Naive thymus-derived CD4-positive, alpha-beta T cell (primary cell): ENCODE results near the gene MARCHF3. TPM values are rescaled to one million over a fixed set of nuclear protein-coding genes. Genes with fewer than 3 reads are reported as not detected.
A peak's percentile ranks its signal among the peaks of the same experiment; 100 is the strongest.

Experiments
- ATAC-seq: fragments of 150-1000 bp; cut with Tn5 transposase; 2 replicates; pipeline ENCODE4 v1.10.0; 2021; ENCODE audit warnings: mild to moderate bottlenecking, moderate library complexity
- CTCF ChIA-PET: fragments of 350-600 bp; sonication (Branson Sonifier 250); formaldehyde crosslinking; loops from one replicate; lab custom pipeline; 2021; ENCODE audit warnings: antibody characterized with exemption; lab: Charles Lee
- POLR2A ChIA-PET: fragments of 350-600 bp; sonication (Branson Sonifier 250); formaldehyde crosslinking; loops from one replicate; lab custom pipeline; 2021; ENCODE audit warnings: antibody characterized with exemption, inconsistent platforms; lab: Charles Lee
- DNase-seq, 9 donors: peaks; one replicate each; pipeline versions ENCODE4 v3.0.0 to v3.0.0-alpha.2; 2020 to 2022; ENCODE audit warnings: mixed read lengths in 1 of 9
- H3K27ac ChIP-seq: one replicate; pipeline ENCODE4 v1.7.0; 2013; ENCODE audit warnings: mild to moderate bottlenecking, low read depth, low read length, moderate library complexity
- H3K27me3 ChIP-seq, 2 donors: one replicate each; pipeline ENCODE4 v1.7.0; 2013; ENCODE audit warnings: low read length in 2 of 2, mild to moderate bottlenecking in 2 of 2, moderate library complexity in 2 of 2; ENCODE audit not compliant: control insufficient read depth in 2 of 2, insufficient read depth in 2 of 2
- H3K36me3 ChIP-seq, 3 experiments: 1 replicate in 2 of 3; 2 replicates in 1 of 3; pipeline ENCODE4 v1.7.0; 2013; ENCODE audit warnings: low read length in 3 of 3, mild to moderate bottlenecking in 3 of 3, moderate library complexity in 1 of 3; ENCODE audit not compliant: insufficient read depth in 3 of 3, control insufficient read depth in 2 of 3
- H3K4me1 ChIP-seq, 2 donors: one replicate each; pipeline ENCODE4 v1.7.0; 2013; ENCODE audit warnings: low read length in 2 of 2, mild to moderate bottlenecking in 2 of 2, moderate library complexity in 1 of 2; ENCODE audit not compliant: control insufficient read depth in 2 of 2, insufficient read depth in 2 of 2
- H3K4me3 ChIP-seq: 2 replicates; pipeline ENCODE4 v1.7.0; 2013; ENCODE audit warnings: mild to moderate bottlenecking, low read length
- H3K9me3 ChIP-seq, 3 experiments: 1 replicate in 2 of 3; 2 replicates in 1 of 3; pipeline ENCODE4 v1.7.0; 2013; ENCODE audit warnings: low read length in 3 of 3; ENCODE audit not compliant: control insufficient read depth in 2 of 3
- H3K27ac Mint-ChIP-seq, 9 donors: one replicate each; pipeline ENCODE4 v1.8.0; 2020 to 2022; ENCODE audit warnings: mixed read lengths in 9 of 9, mild to moderate bottlenecking in 8 of 9, moderate library complexity in 5 of 9, inconsistent platforms in 2 of 9
- H3K27me3 Mint-ChIP-seq, 5 donors: one replicate each; pipeline ENCODE4 v1.8.0; 2021 to 2022; ENCODE audit warnings: mixed read lengths in 5 of 5, mild to moderate bottlenecking in 1 of 5
- H3K36me3 Mint-ChIP-seq, 5 donors: one replicate each; pipeline ENCODE4 v1.8.0; 2020 to 2022; ENCODE audit warnings: mixed read lengths in 5 of 5, mild to moderate bottlenecking in 3 of 5, inconsistent platforms in 1 of 5
- H3K4me1 Mint-ChIP-seq, 7 donors: one replicate each; pipeline ENCODE4 v1.8.0; 2020 to 2022; ENCODE audit warnings: mixed read lengths in 7 of 7, mild to moderate bottlenecking in 3 of 7, inconsistent platforms in 1 of 7
- H3K4me3 Mint-ChIP-seq, 10 donors: one replicate each; pipeline ENCODE4 v1.8.0; 2020 to 2022; ENCODE audit warnings: mild to moderate bottlenecking in 10 of 10, mixed read lengths in 10 of 10, moderate library complexity in 6 of 10, inconsistent platforms in 2 of 10
- H3K9me3 Mint-ChIP-seq, 11 donors: one replicate each; pipeline ENCODE4 v1.8.0; 2020 to 2022; ENCODE audit warnings: mixed read lengths in 11 of 11, mild to moderate bottlenecking in 4 of 11, inconsistent platforms in 1 of 11, moderate library complexity in 1 of 11
- intact Hi-C, 2 donors: fragments of 100-400 bp; cut with micrococcal nuclease; formaldehyde crosslinking; loops; one replicate each; pipeline ENCODE4 v1.15.1; 2023
- polyA plus RNA-seq, 2 donors: library from polyadenylated mRNA; unstranded; fragments of 300-500 nt; fragmentation: Illumina TruSeq; gene quantifications; one replicate each; pipeline ENCODE4 v1.2.3, GENCODE V29; 2021
- total RNA-seq, 6 experiments: library from RNA in 5 of 6; stranded (reverse) in 5 of 6; gene quantifications; 1 replicate in 5 of 6; 2 replicates in 1 of 6; pipeline ENCODE4 v1.2.3 and lab custom pipeline; 2021 to 2026

Gene MARCHF3
- total and polyA plus RNA-seq, 7 experiments from 2014 or later = 3.1 to 15.4 (median 13.0) TPM

GRCh38 chr5:126988021-126988569 is 42.3 kb downstream of the MARCHF3 start:
- intact Hi-C loops = loop anchor here (1.0 to 5.0 kb wide), 6 partner anchors 15 to 211 kb away; partner anchors contain the start of genes MARCHF3 (in 2 of the 2) and LMNB1 (in 1 of the 2)

GRCh38 chr5:126987271-126987899 is 43.0 kb downstream of the MARCHF3 start:
- POLR2A ChIA-PET = interaction anchor here (1.0 to 1.5 kb wide), 3 partner anchors 15 to 136 kb away, joined by 3 to 5 read pairs (median 3); no protein-coding TSS in a partner anchor
- peaks cover 0 to 14% (median 0%) of the 10 kb centered on the region in 5 donors for H3K36me3 Mint-ChIP-seq
- intact Hi-C loops = loop anchor here (5.0 kb wide), 2 partner anchors 135 to 210 kb away; partner anchors contain the start of gene LMNB1 (in 1 of the 2)
- peaks cover 0 to 4% (median 0%) of the 10 kb centered on the region in 11 donors for H3K9me3 Mint-ChIP-seq
- DNase-seq (no peak), ATAC-seq (peak; percentile 3)
- Histone ChIP-seq H3K27ac (peak overlapping the region; percentile 74), H3K27me3 (no peaks in the 10 kb centered on the region), H3K36me3 (no peaks in the 10 kb centered on the region), H3K9me3 (no peaks in the 10 kb centered on the region), H3K4me1 (peaks cover 0 to 23% of the 10 kb centered on the region in 2 donors), H3K4me3 (no peak overlapping the region)
- H3K27ac Mint-ChIP-seq = peak overlapping the region; percentile 79 to 99 (median 94)
- H3K27me3 Mint-ChIP-seq = no peaks in the 10 kb centered on the region
- peaks cover 24 to 79% (median 57%) of the 10 kb centered on the region in 7 donors for H3K4me1 Mint-ChIP-seq
- CTCF ChIA-PET = no interaction called here
- H3K4me3 Mint-ChIP-seq = peak overlapping the region in 9 of 10 donors; percentile 65 to 85 (median 76)

More at GRCh38 chr5:126988021-126988569, 42.3 kb downstream of the MARCHF3 start:
- Histone ChIP-seq H3K27me3 (no peaks in the 10 kb centered on the region), H3K9me3 (no peaks in the 10 kb centered on the region), H3K4me1 (peaks cover 0 to 23% of the 10 kb centered on the region in 2 donors), H3K4me3 (no peak overlapping the region), H3K36me3 (no peaks in the 10 kb centered on the region), H3K27ac (peak overlapping the region; percentile 74)
- Mint-ChIP-seq H3K36me3 (peaks cover 0 to 14% (median 3%) of the 10 kb centered on the region in 5 donors), H3K27ac (peak overlapping the region; percentile 79 to 99 (median 94)), H3K27me3 (no peaks in the 10 kb centered on the region), H3K4me1 (peaks cover 24 to 78% (median 53%) of the 10 kb centered on the region in 7 donors), H3K9me3 (peaks cover 0 to 4% (median 0%) of the 10 kb centered on the region in 11 donors), H3K4me3 (peak overlapping the region; percentile 59 to 85 (median 76))
- ChIA-PET POLR2A (interaction anchor here (0.6 to 1.4 kb wide), 3 partner anchors 19 to 138 kb away, joined by 3 to 4 read pairs (median 3); no protein-coding TSS in a partner anchor), CTCF (no interaction called here)
- DNase-seq (peak in 8 of 9 donors; percentile 30 to 81 (median 72)), ATAC-seq (peak; percentile 94)

- no peak for DNase-seq
- Mint-ChIP-seq H3K4me1 (peaks cover 22 to 67% (median 55%) of the 10 kb centered on the region in 7 donors), H3K27me3 (no peaks in the 10 kb centered on the region), H3K36me3 (peaks cover 0 to 8% (median 0%) of the 10 kb centered on the region in 5 donors), H3K4me3 (no peak overlapping the region), H3K9me3 (no peaks in the 10 kb centered on the region), H3K27ac (peak overlapping the region in 8 of 9 donors; percentile 44 to 87 (median 60))
- CTCF ChIA-PET = no interaction called here
- ATAC-seq = no peak
- Histone ChIP-seq H3K4me1 (peaks cover 0 to 22% of the 10 kb centered on the region in 2 donors), H3K27ac (no peak overlapping the region), H3K9me3 (no peaks in the 10 kb centered on the region), H3K4me3 (no peak overlapping the region), H3K36me3 (no peaks in the 10 kb centered on the region), H3K27me3 (no peaks in the 10 kb centered on the region)
- intact Hi-C loops = loop anchor here (5.0 kb wide), 2 partner anchors 132 to 207 kb away; partner anchors contain the start of gene LMNB1 (in 1 of the 2)
- POLR2A ChIA-PET = no interaction called here
Measured at GRCh38 chr5:126984632-126985031, 45.7 kb downstream of the MARCHF3 start.

DNA sequence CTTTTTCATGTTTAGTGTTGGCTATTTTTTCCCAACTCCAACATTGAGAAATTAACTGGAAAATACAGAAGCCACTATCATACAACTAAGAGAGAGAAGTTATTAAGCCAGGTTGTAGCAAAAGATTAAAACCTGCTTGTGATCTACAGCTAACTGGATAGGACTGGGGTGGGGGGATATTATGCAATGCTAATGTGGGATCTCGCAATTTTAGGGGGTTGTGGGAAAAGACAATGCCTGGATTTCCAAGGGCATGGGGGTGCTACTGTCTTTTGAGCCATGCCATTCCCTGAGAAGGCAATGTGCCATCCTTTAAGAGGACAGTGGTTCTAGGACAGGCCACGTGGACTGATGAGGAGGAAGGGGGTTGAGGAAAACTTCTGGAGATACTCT is 46.5 kb downstream of the MARCHF3 start:
- DNase-seq = no peak
- Histone ChIP-seq H3K27ac (no peak overlapping the region), H3K4me1 (peaks cover 0 to 16% of the 10 kb centered on the region in 2 donors), H3K9me3 (no peaks in the 10 kb centered on the region), H3K36me3 (no peaks in the 10 kb centered on the region), H3K27me3 (no peaks in the 10 kb centered on the region), H3K4me3 (no peak overlapping the region)
- Mint-ChIP-seq H3K4me1 (peaks cover 19 to 61% (median 50%) of the 10 kb centered on the region in 7 donors), H3K9me3 (no peaks in the 10 kb centered on the region), H3K36me3 (peaks cover 0 to 7% (median 0%) of the 10 kb centered on the region in 5 donors), H3K27me3 (no peaks in the 10 kb centered on the region), H3K4me3 (no peak overlapping the region), H3K27ac (peak overlapping the region in 8 of 9 donors; percentile 1 to 87 (median 54))
- no peak for ATAC-seq
- intact Hi-C loops = no loop called here
- POLR2A ChIA-PET = interaction anchor here (2.1 kb wide), 1 partner anchor 28 kb away, joined by 7 read pairs; no protein-coding TSS in a partner anchor
- CTCF ChIA-PET = no interaction called here

- Histone ChIP-seq H3K4me1 (peaks cover 0 to 9% of the 10 kb centered on the region in 2 donors), H3K27me3 (no peaks in the 10 kb centered on the region), H3K36me3 (no peaks in the 10 kb centered on the region), H3K4me3 (no peak overlapping the region), H3K27ac (no peak overlapping the region), H3K9me3 (no peaks in the 10 kb centered on the region)
- H3K27me3 Mint-ChIP-seq = no peaks in the 10 kb centered on the region
- peaks cover 0 to 4% (median 0%) of the 10 kb centered on the region in 5 donors for H3K36me3 Mint-ChIP-seq
- H3K4me3 Mint-ChIP-seq = no peak overlapping the region
- H3K4me1 Mint-ChIP-seq = peaks cover 14 to 55% (median 43%) of the 10 kb centered on the region in 7 donors
- ChIA-PET POLR2A (interaction anchor here (2.1 kb wide), 1 partner anchor 29 kb away, joined by 7 read pairs; no protein-coding TSS in a partner anchor), CTCF (no interaction called here)
- H3K9me3 Mint-ChIP-seq = no peaks in the 10 kb centered on the region
- H3K27ac Mint-ChIP-seq = peak overlapping the region in 7 of 9 donors; percentile 44 to 87 (median 58)
- DNase-seq (no peak), ATAC-seq (no peak)
- intact Hi-C loops = no loop called here
Measured at GRCh38 chr5:126982926-126983873, 47.2 kb downstream of the MARCHF3 start.
